SU-DHL-6 (cell line): ENCODE measurements around the gene NAV2.

Experiments
- CTCF ChIP-seq: fragments of 200-600 bp; sonication (generic); IDR thresholded peaks from one replicate; pipeline ENCODE4 v1.5.1; 2017; ENCODE audit warnings: antibody characterized with exemption, mild to moderate bottlenecking, low read length, moderate library complexity; ENCODE audit not compliant: insufficient read depth, poor library complexity, severe bottlenecking
- EZH2phosphoT487 ChIP-seq: fragments of 200-600 bp; sonication (generic), shearing (Covaris generic); conservative IDR thresholded peaks from 2 replicates; pipeline ENCODE4 v1.6.1; 2018; ENCODE audit warnings: mild to moderate bottlenecking, antibody characterized with exemption, low read length, moderate library complexity, mixed read lengths

- TF ChIP-seq CTCF (no peak), EZH2phosphoT487 (no peak)
Observed at GRCh38 chr11:20085918-20086317, 373.3 kb downstream of the NAV2 start.
